Activated CD8-positive, alpha-beta memory T cell treated with anti-CD3 and anti-CD28 coated beads for 24 hours (primary cell): ENCODE data around the gene FERMT3.
"Not testable (repeated sequence)": the region's sequence is repeated elsewhere in the genome, so short reads cannot be mapped to it uniquely, and the experiment has no call there.

Source experiments
- DNase-seq: peaks from one replicate; pipeline ENCODE4 v3.0.0-alpha.2; 2020

Gene FERMT3

GRCh38 chr11:64237484-64237951 is 31.0 kb downstream of the FERMT3 start:
- DNase-seq: no peak

GRCh38 chr11:64238076-64238475 is 31.6 kb downstream of the FERMT3 start:
- no peak for DNase-seq

- DNase-seq: no peak
These were observed 32.5 kb downstream of the FERMT3 start for GRCh38 chr11:64238999-64239398.

- DNase-seq: no peak
These were observed 33.3 kb downstream of the FERMT3 start for GRCh38 chr11:64239662-64240434.

- DNase-seq: peak; percentile 99
These were observed 34.1 kb downstream of the FERMT3 start, which contains the start of gene FKBP2 for GRCh38 chr11:64240435-64241240. TSS of gene FKBP2 (plus strand) at chr11:64241095. CDS start at chr11:64242388, 1,293 bp downstream.

- DNase-seq: peak; percentile 100
These were observed 34.6 kb downstream of the FERMT3 start for GRCh38 chr11:64241241-64241490.

- no peak for DNase-seq
These were observed 35.2 kb downstream of the FERMT3 start for GRCh38 chr11:64241491-64242374.

GRCh38 chr11:64243236-64243854 is 36.8 kb downstream of the FERMT3 start:
- no peak for DNase-seq

GRCh38 chr11:64244107-64244506 is 37.6 kb downstream of the FERMT3 start:
- DNase-seq: no peak

GRCh38 chr11:64244966-64245365 is 38.4 kb downstream of the FERMT3 start:
- DNase-seq: no peak

- no peak for DNase-seq
These were observed 38.9 kb downstream of the FERMT3 start for GRCh38 chr11:64245401-64245796.

- DNase-seq: peak; percentile 91
These were observed 39.5 kb downstream of the FERMT3 start for GRCh38 chr11:64245797-64246620.

GRCh38 chr11:64246621-64246870 is 40.0 kb downstream of the FERMT3 start:
- not testable (repeated sequence) for DNase-seq

- peak; percentile 91 for DNase-seq
These were observed 40.6 kb downstream of the FERMT3 start, which contains the start of gene PPP1R14B for GRCh38 chr11:64246871-64247728. TSS of gene PPP1R14B (minus strand) at chr11:64246943. CDS start at chr11:64246673, 270 bp downstream.

GRCh38 chr11:64247729-64248531 is 41.4 kb downstream of the FERMT3 start:
- DNase-seq: no peak

- no peak for DNase-seq
These were observed 42.1 kb downstream of the FERMT3 start for GRCh38 chr11:64248578-64248977.

GRCh38 chr11:64249038-64249437 is 42.5 kb downstream of the FERMT3 start:
- DNase-seq: no peak

GRCh38 chr11:64249563-64250414 is 43.3 kb downstream of the FERMT3 start:
- no peak for DNase-seq

GRCh38 chr11:64250415-64251015 is 44.0 kb downstream of the FERMT3 start:
- DNase-seq: no peak
